ENCODE results near the gene ABCC3. TPM values are rescaled to one million over a fixed set of nuclear protein-coding genes. Genes with fewer than 3 reads are reported as not detected.

Gene ABCC3
- total RNA-seq, 1 experiment from 2014 or later: 66.2 TPM

DNA sequence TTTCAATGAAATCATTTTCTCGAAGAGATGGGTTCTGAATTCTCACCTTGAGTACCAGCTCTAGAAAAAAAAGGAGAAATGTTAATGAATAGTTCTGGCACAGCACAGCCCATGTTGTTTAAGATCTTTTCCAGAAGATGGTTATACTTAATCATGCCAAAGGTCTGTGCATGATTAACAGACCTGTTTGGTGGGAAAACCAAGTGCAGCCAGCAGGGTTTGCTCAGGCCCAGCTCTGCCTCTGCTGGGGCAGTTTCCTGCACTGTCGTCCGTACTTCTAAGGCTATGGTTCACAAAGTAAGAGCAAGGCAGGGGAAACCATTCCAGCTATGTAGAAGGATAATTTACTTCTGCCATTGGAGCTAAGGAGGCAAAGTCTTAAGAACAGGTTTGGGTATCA, 62.4 kb downstream of the ABCC3 start:
- Histone ChIP-seq H4K20me1 (ENCODE audit: insufficient read depth) (no peaks in the 10 kb centered on the region; the same call in 1 of the 2 replicates), H3K4me1 (ENCODE audit: control insufficient read depth in 1 of 2, insufficient read depth in 2 of 2, low read length in 2 of 2) (peaks cover 9 to 42% of the 10 kb centered on the region in 2 experiments; a peak in 3 of 4 replicates), H3K9ac (ENCODE audit: low read length) (no peak overlapping the region), H3K27ac (ENCODE audit: low read depth, low read length) (no peak overlapping the region), H3K36me3 (ENCODE audit: control insufficient read depth in 1 of 2, insufficient read depth in 2 of 2, low read length in 2 of 2) (peaks cover 61 to 68% of the 10 kb centered on the region in 2 experiments), H2AFZ (ENCODE audit: low read depth, low read length, poor library complexity, severe bottlenecking) (no peak overlapping the region), H3K79me2 (ENCODE audit: insufficient read depth, low read length) (peaks cover 28% of the 10 kb centered on the region), H3K9me3 (ENCODE audit: control insufficient read depth in 1 of 2, insufficient read depth in 1 of 2, low read depth in 1 of 2, low read length in 2 of 2) (no peaks in the 10 kb centered on the region), H3K27me3 (ENCODE audit: insufficient read depth, low read length) (no peaks in the 10 kb centered on the region), H3K9me2 (ENCODE audit: insufficient read depth) (no peaks in the 10 kb centered on the region), H3K4me2 (ENCODE audit: low read length) (no peak overlapping the region), H3K4me3 (replicated peaks in 1 of 2; ENCODE audit: low read depth in 1 of 2, low read length in 2 of 2) (no peak overlapping the region)
- BruUV-seq (replicated peaks): no TSS peak
- ATAC-seq (no peak), DNase-seq (ENCODE audit: low read depth, low spot score) (no peak)
- CTCF ChIA-PET: interaction anchor here (0.8 to 8.3 kb wide), 6 partner anchors 8 to 150 kb away, joined by 4 to 107 read pairs (median 4); partner anchors contain the start of gene SPATA20
- intact Hi-C loops (cut with micrococcal nuclease): no loop called here
- TF ChIP-seq, protein P1, sequence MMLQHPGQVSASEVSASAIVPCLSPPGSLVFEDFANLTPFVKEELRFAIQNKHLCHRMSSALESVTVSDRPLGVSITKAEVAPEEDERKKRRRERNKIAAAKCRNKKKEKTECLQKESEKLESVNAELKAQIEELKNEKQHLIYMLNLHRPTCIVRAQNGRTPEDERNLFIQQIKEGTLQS (IDR thresholded peaks at IDR 0.05): no peak
- no peak for TF ChIP-seq EZH2phosphoT487 (IDR thresholded peaks at IDR 0.05; ENCODE audit: borderline replicate concordance)
- POLR2A ChIA-PET: interaction anchor here (0.9 kb wide), 1 partner anchor 58 kb away, joined by 4 read pairs; no protein-coding TSS in a partner anchor
- RAD21 ChIA-PET (ENCODE audit: low non-redundant PET in 1 of 2, low total read pairs in 2 of 2, uncharacterized antibody in 2 of 2, unreplicated experiment in 2 of 2): interaction anchor here (0.7 to 1.5 kb wide), 4 partner anchors 66 to 214 kb away, joined by 3 to 4 read pairs (median 3); no protein-coding TSS in a partner anchor

GRCh38 chr17:50697663-50698272, 63.1 kb downstream of the ABCC3 start:
- Histone ChIP-seq H3K27me3 (ENCODE audit: insufficient read depth, low read length) (no peaks in the 10 kb centered on the region), H3K9ac (ENCODE audit: low read length) (no peak overlapping the region), H3K27ac (ENCODE audit: low read depth, low read length) (no peak overlapping the region), H3K79me2 (ENCODE audit: insufficient read depth, low read length) (peaks cover 35% of the 10 kb centered on the region), H3K4me2 (ENCODE audit: low read length) (no peak overlapping the region), H3K9me2 (ENCODE audit: insufficient read depth) (no peaks in the 10 kb centered on the region), H4K20me1 (ENCODE audit: insufficient read depth) (no peaks in the 10 kb centered on the region; the same call in 1 of the 2 replicates), H2AFZ (ENCODE audit: low read depth, low read length, poor library complexity, severe bottlenecking) (no peak overlapping the region), H3K9me3 (ENCODE audit: control insufficient read depth in 1 of 2, insufficient read depth in 1 of 2, low read depth in 1 of 2, low read length in 2 of 2) (no peaks in the 10 kb centered on the region), H3K36me3 (ENCODE audit: control insufficient read depth in 1 of 2, insufficient read depth in 2 of 2, low read length in 2 of 2) (peaks cover 58 to 61% of the 10 kb centered on the region in 2 experiments), H3K4me1 (ENCODE audit: control insufficient read depth in 1 of 2, insufficient read depth in 2 of 2, low read length in 2 of 2) (peaks cover 4 to 36% of the 10 kb centered on the region in 2 experiments; a peak in 3 of 4 replicates), H3K4me3 (replicated peaks in 1 of 2; ENCODE audit: low read depth in 1 of 2, low read length in 2 of 2) (no peak overlapping the region)
- TF ChIP-seq SRF (IDR thresholded peaks at IDR 0.05; ENCODE audit: low read depth) (no peak), CTCF (IDR thresholded peaks at IDR 0.05 in 2 of 3, conservative IDR thresholded peaks at IDR 0.05 in 1 of 3; ENCODE audit: borderline replicate concordance in 1 of 3, insufficient read depth in 1 of 3, low read depth in 2 of 3, low read length in 2 of 3) (peak in 2 of 3 experiments; percentile 43 to 56; a peak in 2 of 6 replicates), CEBPB (IDR thresholded peaks at IDR 0.05; ENCODE audit: low read depth) (no peak), MAX (IDR thresholded peaks at IDR 0.05) (no peak), FOSL1 (IDR thresholded peaks at IDR 0.05; ENCODE audit: low read depth) (no peak), EZH2phosphoT487 (IDR thresholded peaks at IDR 0.05; ENCODE audit: borderline replicate concordance) (no peak), ZNF274 (IDR thresholded peaks at IDR 0.05; ENCODE audit: low read depth, low read length) (no peak), POLR2AphosphoS5 (IDR thresholded peaks at IDR 0.05; ENCODE audit: low read depth, low read length) (no peak), RAD21 (IDR thresholded peaks at IDR 0.05; ENCODE audit: low read depth) (peak; percentile 69), JUND (IDR thresholded peaks at IDR 0.05) (no peak), POLR2A (IDR thresholded peaks at IDR 0.05; ENCODE audit: borderline replicate concordance, extremely low read depth, insufficient read depth, insufficient read length) (no peak)
- TF ChIP-seq, protein P1 (IDR thresholded peaks at IDR 0.05): no peak
- intact Hi-C loops (cut with micrococcal nuclease): no loop called here
- no TSS peak for BruUV-seq (replicated peaks)
- RAD21 ChIA-PET (ENCODE audit: low non-redundant PET in 1 of 2, low total read pairs in 2 of 2, uncharacterized antibody in 2 of 2, unreplicated experiment in 2 of 2): interaction anchor here (0.7 to 1.5 kb wide), 3 partner anchors 67 to 72 kb away, joined by 3 read pairs; no protein-coding TSS in a partner anchor
- DNase-seq (ENCODE audit: low read depth, low spot score): no peak
- peak; percentile 33; the same call in 1 of the 2 replicates for ATAC-seq
- CTCF ChIA-PET: interaction anchor here (0.8 to 8.3 kb wide), 6 partner anchors 7 to 150 kb away, joined by 4 to 107 read pairs (median 6); partner anchors contain the start of gene SPATA20
- POLR2A ChIA-PET: interaction anchor here (0.9 kb wide), 1 partner anchor 59 kb away, joined by 4 read pairs; no protein-coding TSS in a partner anchor
